ENCODE data around the gene ING5. TPM values are rescaled to one million over a fixed set of nuclear protein-coding genes. Genes with fewer than 3 reads are reported as not detected.

Gene ING5
- total RNA-seq, 2 experiments from 2014 or later, result 51.2 to 51.3 TPM

DNA sequence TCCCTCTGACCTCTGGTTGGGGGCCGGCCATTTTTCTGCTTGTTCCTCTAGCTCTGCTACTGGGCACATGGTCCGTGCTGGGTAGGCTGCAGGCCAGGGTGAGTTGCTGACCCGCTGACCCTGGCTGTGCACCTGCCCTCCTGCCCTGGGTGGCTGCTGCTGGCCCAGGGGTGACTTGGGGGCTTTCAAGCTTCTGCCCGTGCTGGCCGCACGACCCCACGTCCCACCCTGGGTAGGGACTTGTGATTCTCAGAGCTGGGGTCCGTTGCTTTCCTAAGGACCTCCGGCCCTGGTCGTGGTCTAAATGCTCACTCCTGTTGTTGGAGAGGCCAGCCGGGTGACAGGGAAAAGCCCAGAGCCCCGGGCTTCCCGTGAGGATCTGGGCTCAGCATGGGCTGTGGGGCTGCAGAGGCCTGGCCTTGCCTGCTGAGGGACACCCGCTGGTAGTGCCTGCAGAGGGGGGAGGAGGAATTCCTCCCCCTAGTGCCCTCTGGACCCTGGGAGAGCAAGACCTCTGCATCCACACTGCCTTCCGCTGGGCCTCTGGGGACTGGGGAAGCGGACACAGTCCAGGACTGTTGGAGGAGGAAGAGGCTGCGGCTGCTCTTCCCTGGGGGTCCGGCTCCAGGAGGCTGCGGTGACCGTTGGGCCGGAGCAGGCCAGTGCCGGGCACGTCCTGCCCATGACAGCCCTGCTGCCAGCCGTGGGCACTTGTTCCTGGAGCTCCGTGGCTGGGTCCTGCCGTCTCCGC is 68.5 kb downstream of the ING5 start:
- no peak overlapping the region for H3K4me3 ChIP-seq (ENCODE audit: low read length)
- ATAC-seq (ENCODE audit: poor library complexity), result no peak
- H3K4me1 ChIP-seq (ENCODE audit: insufficient read depth, low read length), result peaks cover 17% of the 10 kb centered on the region
- H3K4me3 Mint-ChIP-seq, result no peak overlapping the region
- H3K9me3 ChIP-seq (ENCODE audit: control insufficient read depth in 1 of 2, insufficient read depth in 1 of 2, low read length in 2 of 2), result no peaks in the 10 kb centered on the region
- H3K36me3 ChIP-seq (ENCODE audit: insufficient read depth, low read length), result no peaks in the 10 kb centered on the region
- no peaks in the 10 kb centered on the region for H3K27me3 Mint-ChIP-seq
- POLR2A ChIA-PET, result no interaction called here
- H3K36me3 Mint-ChIP-seq (ENCODE audit: low read depth), result no peaks in the 10 kb centered on the region
- TF ChIP-seq, protein P1, sequence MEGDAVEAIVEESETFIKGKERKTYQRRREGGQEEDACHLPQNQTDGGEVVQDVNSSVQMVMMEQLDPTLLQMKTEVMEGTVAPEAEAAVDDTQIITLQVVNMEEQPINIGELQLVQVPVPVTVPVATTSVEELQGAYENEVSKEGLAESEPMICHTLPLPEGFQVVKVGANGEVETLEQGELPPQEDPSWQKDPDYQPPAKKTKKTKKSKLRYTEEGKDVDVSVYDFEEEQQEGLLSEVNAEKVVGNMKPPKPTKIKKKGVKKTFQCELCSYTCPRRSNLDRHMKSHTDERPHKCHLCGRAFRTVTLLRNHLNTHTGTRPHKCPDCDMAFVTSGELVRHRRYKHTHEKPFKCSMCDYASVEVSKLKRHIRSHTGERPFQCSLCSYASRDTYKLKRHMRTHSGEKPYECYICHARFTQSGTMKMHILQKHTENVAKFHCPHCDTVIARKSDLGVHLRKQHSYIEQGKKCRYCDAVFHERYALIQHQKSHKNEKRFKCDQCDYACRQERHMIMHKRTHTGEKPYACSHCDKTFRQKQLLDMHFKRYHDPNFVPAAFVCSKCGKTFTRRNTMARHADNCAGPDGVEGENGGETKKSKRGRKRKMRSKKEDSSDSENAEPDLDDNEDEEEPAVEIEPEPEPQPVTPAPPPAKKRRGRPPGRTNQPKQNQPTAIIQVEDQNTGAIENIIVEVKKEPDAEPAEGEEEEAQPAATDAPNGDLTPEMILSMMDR (IDR thresholded peaks at IDR 0.05), result no peak
- H3K27me3 ChIP-seq (ENCODE audit: control insufficient read depth in 1 of 2, insufficient read depth in 2 of 2, low read length in 2 of 2), result peaks cover 0 to 2% of the 10 kb centered on the region in 2 experiments
- no peak overlapping the region for H3K27ac Mint-ChIP-seq
- intact Hi-C loops (cut with DNase I, micrococcal nuclease), result no loop called here
- peak in 1 of 14 experiments; percentile 7 for DNase-seq
- no peak overlapping the region for H3K27ac ChIP-seq (ENCODE audit: low read depth in 1 of 2, low read length in 2 of 2)
- peaks cover 15% of the 10 kb centered on the region for H3K4me1 Mint-ChIP-seq (ENCODE audit: low read depth)
- CTCF ChIA-PET, result no interaction called here
- H3K9me3 Mint-ChIP-seq, result no peaks in the 10 kb centered on the region

DNA sequence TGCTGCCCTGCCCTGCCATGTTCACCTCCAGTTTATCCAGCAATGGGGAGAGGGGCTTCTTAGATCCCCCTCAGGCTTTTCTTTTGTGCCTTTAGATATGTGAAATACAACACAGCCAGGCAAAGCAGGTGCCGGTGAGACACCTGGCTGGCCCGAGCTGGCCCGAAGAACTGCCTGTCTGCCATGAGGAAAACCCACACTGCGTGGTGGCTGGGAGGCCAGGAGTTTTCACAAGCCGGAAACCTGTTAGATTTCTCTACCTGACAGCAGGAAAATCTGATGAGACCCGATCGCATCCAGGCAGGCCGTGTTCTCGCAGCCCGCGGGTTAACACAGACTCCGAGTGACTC is 69.1 kb downstream of the ING5 start:
- H3K4me1 Mint-ChIP-seq (ENCODE audit: low read depth), result peaks cover 15% of the 10 kb centered on the region
- no peak overlapping the region for H3K27ac Mint-ChIP-seq
- ATAC-seq (ENCODE audit: poor library complexity) (no peak), DNase-seq (no peak)
- intact Hi-C loops (cut with DNase I, micrococcal nuclease), result no loop called here
- TF ChIP-seq, protein P1 (IDR thresholded peaks at IDR 0.05), result no peak
- no peak overlapping the region for H3K4me3 ChIP-seq (ENCODE audit: low read length)
- no peaks in the 10 kb centered on the region for H3K9me3 Mint-ChIP-seq
- POLR2A ChIA-PET, result no interaction called here
- CTCF ChIA-PET, result no interaction called here
- H3K4me1 ChIP-seq (ENCODE audit: insufficient read depth, low read length), result peaks cover 17% of the 10 kb centered on the region
- peaks cover 0 to 4% of the 10 kb centered on the region in 2 experiments for H3K27me3 ChIP-seq (ENCODE audit: control insufficient read depth in 1 of 2, insufficient read depth in 2 of 2, low read length in 2 of 2)
- no peaks in the 10 kb centered on the region for H3K9me3 ChIP-seq (ENCODE audit: control insufficient read depth in 1 of 2, insufficient read depth in 1 of 2, low read length in 2 of 2)
- H3K36me3 ChIP-seq (ENCODE audit: insufficient read depth, low read length), result no peaks in the 10 kb centered on the region
- no peak overlapping the region for H3K4me3 Mint-ChIP-seq
- no peaks in the 10 kb centered on the region for H3K27me3 Mint-ChIP-seq
- no peaks in the 10 kb centered on the region for H3K36me3 Mint-ChIP-seq (ENCODE audit: low read depth)
- H3K27ac ChIP-seq (ENCODE audit: low read depth in 1 of 2, low read length in 2 of 2), result no peak overlapping the region

DNA sequence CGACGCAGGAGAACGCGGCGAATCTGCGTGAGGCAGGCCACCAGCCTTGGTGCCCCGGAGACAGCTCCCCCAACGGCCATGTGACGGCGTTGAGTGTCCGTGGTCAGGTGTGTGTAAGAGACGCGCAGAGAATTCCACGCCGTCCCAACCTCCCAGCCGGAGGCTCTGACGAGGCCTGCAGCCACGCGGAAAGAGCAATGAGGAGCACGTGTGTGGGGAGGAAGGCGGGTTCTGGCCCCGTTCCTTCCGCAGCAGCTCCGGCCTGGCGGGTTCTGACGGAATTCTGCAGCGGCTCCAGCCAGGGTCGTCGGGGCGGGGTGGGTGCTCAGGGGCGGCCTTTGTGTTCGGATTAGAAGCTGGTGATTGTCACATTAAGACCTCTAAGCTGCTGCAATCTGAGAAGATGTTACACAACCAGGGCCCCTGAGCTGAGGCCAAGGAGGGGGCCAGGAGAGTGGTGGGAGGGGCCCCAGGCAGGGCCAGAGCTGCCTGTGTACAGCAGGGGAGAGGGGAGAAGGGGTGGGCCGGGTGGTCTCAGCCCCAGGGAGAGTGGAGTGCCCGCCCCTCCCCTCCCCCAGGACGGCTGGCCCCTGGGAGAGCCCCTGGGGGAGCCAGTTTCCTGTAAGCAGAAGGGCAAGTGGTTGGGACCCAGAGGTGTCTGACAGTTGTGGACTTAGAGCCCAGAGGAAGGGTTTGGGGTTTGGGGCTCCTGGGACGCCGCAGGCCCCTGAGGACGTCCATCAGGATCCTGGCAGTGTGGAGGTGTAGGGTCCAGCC is 69.6 kb downstream of the ING5 start:
- Histone ChIP-seq H3K27ac (ENCODE audit: low read depth in 1 of 2, low read length in 2 of 2) (no peak overlapping the region), H3K4me1 (ENCODE audit: insufficient read depth, low read length) (peaks cover 17% of the 10 kb centered on the region), H3K36me3 (ENCODE audit: insufficient read depth, low read length) (no peaks in the 10 kb centered on the region), H3K27me3 (ENCODE audit: control insufficient read depth in 1 of 2, insufficient read depth in 2 of 2, low read length in 2 of 2) (peaks cover 0 to 4% of the 10 kb centered on the region in 2 experiments), H3K4me3 (ENCODE audit: low read length) (no peak overlapping the region), H3K9me3 (ENCODE audit: control insufficient read depth in 1 of 2, insufficient read depth in 1 of 2, low read length in 2 of 2) (no peaks in the 10 kb centered on the region)
- intact Hi-C loops (cut with DNase I, micrococcal nuclease), result no loop called here
- TF ChIP-seq, protein P1 (IDR thresholded peaks at IDR 0.05), result no peak
- Mint-ChIP-seq H3K27me3 (no peaks in the 10 kb centered on the region), H3K27ac (peak overlapping the region; percentile 16), H3K36me3 (ENCODE audit: low read depth) (no peaks in the 10 kb centered on the region), H3K4me3 (no peak overlapping the region), H3K9me3 (no peaks in the 10 kb centered on the region), H3K4me1 (ENCODE audit: low read depth) (peaks cover 15% of the 10 kb centered on the region)
- POLR2A ChIA-PET, result no interaction called here
- DNase-seq, result no peak
- CTCF ChIA-PET, result no interaction called here
- ATAC-seq (ENCODE audit: poor library complexity), result no peak

All from CD4-positive, alpha-beta T cell (primary cell).